Astrocyte (in vitro differentiated cells and primary cell): ENCODE results near the gene WNT5B. TPM values are rescaled to one million over a fixed set of nuclear protein-coding genes. Genes with fewer than 3 reads are reported as not detected.
A peak's percentile ranks its signal among the peaks of the same experiment; 100 is the strongest.

Experiments used
- DNase-seq: peaks from one replicate; pipeline ENCODE4 v3.0.0-alpha.2; 2010; ENCODE audit warnings: low read depth
- FAIRE-seq: peaks from 2 replicates; lab custom pipeline; 2011; peaks lifted over from hg19 to GRCh38; lab: Jason Lieb, UNC
- H2AFZ ChIP-seq: 2 replicates; pipeline ENCODE4 v1.6.0; 2012; ENCODE audit warnings: low read depth, low read length, inconsistent platforms
- H3K27ac ChIP-seq: 2 replicates; pipeline ENCODE4 v1.5.1; 2011; ENCODE audit warnings: low read depth, low read length, inconsistent platforms
- H3K27me3 ChIP-seq: 2 replicates; pipeline ENCODE4 v1.6.0; 2011; ENCODE audit warnings: low read length, inconsistent platforms; ENCODE audit not compliant: insufficient read depth
- H3K36me3 ChIP-seq: 2 replicates; pipeline ENCODE4 v1.5.1; 2011; ENCODE audit warnings: low read length, inconsistent platforms; ENCODE audit not compliant: insufficient read depth
- H3K4me1 ChIP-seq: 2 replicates; pipeline ENCODE4 v1.5.1; 2011; ENCODE audit warnings: low read length, inconsistent platforms; ENCODE audit not compliant: insufficient read depth
- H3K4me2 ChIP-seq: 2 replicates; pipeline ENCODE4 v1.6.0; 2012; ENCODE audit warnings: low read length, inconsistent platforms
- H3K4me3 ChIP-seq: 2 replicates; pipeline ENCODE4 v1.5.1; 2011; ENCODE audit warnings: low read depth, mild to moderate bottlenecking, low read length, inconsistent platforms; ENCODE audit not compliant: insufficient read depth
- H3K79me2 ChIP-seq: 2 replicates; pipeline ENCODE4 v1.6.0; 2012; ENCODE audit warnings: mild to moderate bottlenecking, low read length, inconsistent platforms; ENCODE audit not compliant: insufficient read depth
- H3K9ac ChIP-seq: 2 replicates; pipeline ENCODE4 v1.6.0; 2012; ENCODE audit warnings: mild to moderate bottlenecking, low read length, inconsistent platforms
- H3K9me3 ChIP-seq: 2 replicates; pipeline ENCODE4 v1.5.1; 2012; ENCODE audit warnings: low read depth, mild to moderate bottlenecking, low read length, inconsistent platforms; ENCODE audit not compliant: insufficient read depth
- H4K20me1 ChIP-seq: 2 replicates; pipeline ENCODE4 v1.6.0; 2012; ENCODE audit warnings: low read length, inconsistent platforms; ENCODE audit not compliant: insufficient read depth
- H3K27ac Mint-ChIP-seq: one replicate; pipeline ENCODE4 v1.8.0; 2021; ENCODE audit warnings: mild to moderate bottlenecking, mixed read lengths; ENCODE audit not compliant: unreplicated experiment
- H3K27me3 Mint-ChIP-seq: one replicate; pipeline ENCODE4 v1.8.0; 2021; ENCODE audit warnings: low read depth, mixed read lengths; ENCODE audit not compliant: unreplicated experiment
- H3K36me3 Mint-ChIP-seq: one replicate; pipeline ENCODE4 v1.8.0; 2021; ENCODE audit warnings: low read depth, mixed read lengths; ENCODE audit not compliant: unreplicated experiment
- H3K4me1 Mint-ChIP-seq: one replicate; pipeline ENCODE4 v1.8.0; 2021; ENCODE audit warnings: low read depth, mixed read lengths; ENCODE audit not compliant: unreplicated experiment
- H3K4me3 Mint-ChIP-seq: one replicate; pipeline ENCODE4 v1.8.0; 2021; ENCODE audit warnings: mild to moderate bottlenecking, moderate library complexity, mixed read lengths; ENCODE audit not compliant: unreplicated experiment
- H3K9me3 Mint-ChIP-seq: one replicate; pipeline ENCODE4 v1.8.0; 2021; ENCODE audit warnings: mild to moderate bottlenecking, mixed read lengths; ENCODE audit not compliant: unreplicated experiment
- CTCF ChIP-seq: IDR thresholded peaks from 2 replicates; pipeline ENCODE4 v1.5.1; 2011; ENCODE audit warnings: low read depth, mild to moderate bottlenecking, inconsistent platforms, low read length, moderate library complexity; ENCODE audit not compliant: insufficient read depth
- EZH2 ChIP-seq: IDR thresholded peaks from 2 replicates; pipeline ENCODE4 v1.6.1; 2012; ENCODE audit warnings: mild to moderate bottlenecking, low read length, inconsistent platforms; ENCODE audit not compliant: insufficient read depth
- total RNA-seq: library from RNA; stranded (reverse); gene quantifications from 2 replicates; pipeline ENCODE4 v1.2.1, GENCODE V29; 2021

The WNT5B gene
- total RNA-seq, 1 donor from 2014 or later, result 110 TPM

- H3K4me2 ChIP-seq, result no peak overlapping the region
- Mint-ChIP-seq H3K9me3 (no peaks in the 10 kb centered on the region), H3K27ac (no peak overlapping the region), H3K36me3 (peaks cover 12% of the 10 kb centered on the region), H3K4me1 (no peaks in the 10 kb centered on the region), H3K4me3 (no peak overlapping the region), H3K27me3 (peaks cover 2% of the 10 kb centered on the region)
- no peak overlapping the region for H2AFZ ChIP-seq
- no peak overlapping the region for H3K27ac ChIP-seq
- no peak overlapping the region for H3K4me3 ChIP-seq
- no peaks in the 10 kb centered on the region for H3K27me3 ChIP-seq
- no peaks in the 10 kb centered on the region for H3K9me3 ChIP-seq
- no peaks in the 10 kb centered on the region for H3K4me1 ChIP-seq
- no peak overlapping the region for H3K9ac ChIP-seq
- peaks cover 3% of the 10 kb centered on the region for H4K20me1 ChIP-seq
- no peak for TF ChIP-seq CTCF
- no peak for TF ChIP-seq EZH2
- H3K36me3 ChIP-seq, result peaks cover 4% of the 10 kb centered on the region
- DNase-seq (no peak), FAIRE-seq (no peak)
- H3K79me2 ChIP-seq, result no peaks in the 10 kb centered on the region
Measured at GRCh38 chr12:1656902-1657301, 27.9 kb downstream of the WNT5B start.

GRCh38 chr12:1657688-1658087, 28.7 kb downstream of the WNT5B start:
- Histone ChIP-seq H3K27ac (no peak overlapping the region), H3K79me2 (no peaks in the 10 kb centered on the region), H4K20me1 (peaks cover 3% of the 10 kb centered on the region), H3K4me2 (no peak overlapping the region), H3K9me3 (no peaks in the 10 kb centered on the region), H3K36me3 (peaks cover 4% of the 10 kb centered on the region), H2AFZ (no peak overlapping the region), H3K4me3 (no peak overlapping the region), H3K4me1 (no peaks in the 10 kb centered on the region), H3K9ac (no peak overlapping the region), H3K27me3 (no peaks in the 10 kb centered on the region)
- TF ChIP-seq EZH2 (no peak), CTCF (no peak)
- no peak for DNase-seq
- no peak overlapping the region for H3K4me3 Mint-ChIP-seq
- peaks cover 11% of the 10 kb centered on the region for H3K36me3 Mint-ChIP-seq
- H3K27me3 Mint-ChIP-seq, result peaks cover 1% of the 10 kb centered on the region
- FAIRE-seq, result no peak
- H3K9me3 Mint-ChIP-seq, result no peaks in the 10 kb centered on the region
- H3K27ac Mint-ChIP-seq, result no peak overlapping the region
- H3K4me1 Mint-ChIP-seq, result no peaks in the 10 kb centered on the region

- no peaks in the 10 kb centered on the region for H3K4me1 ChIP-seq
- no peak overlapping the region for H3K4me3 ChIP-seq
- H4K20me1 ChIP-seq, result no peaks in the 10 kb centered on the region
- H3K4me2 ChIP-seq, result no peak overlapping the region
- DNase-seq (no peak), FAIRE-seq (no peak)
- no peaks in the 10 kb centered on the region for H3K27me3 ChIP-seq
- H3K36me3 ChIP-seq, result no peaks in the 10 kb centered on the region
- H2AFZ ChIP-seq, result no peak overlapping the region
- Mint-ChIP-seq H3K36me3 (peaks cover 4% of the 10 kb centered on the region), H3K4me3 (peak overlapping the region; percentile 45), H3K9me3 (peaks cover 5% of the 10 kb centered on the region), H3K27ac (peak overlapping the region; percentile 75), H3K27me3 (peaks cover 5% of the 10 kb centered on the region), H3K4me1 (no peaks in the 10 kb centered on the region)
- no peak overlapping the region for H3K27ac ChIP-seq
- H3K9ac ChIP-seq, result no peak overlapping the region
- TF ChIP-seq EZH2, result no peak
- TF ChIP-seq CTCF, result no peak
- no peaks in the 10 kb centered on the region for H3K79me2 ChIP-seq
- no peaks in the 10 kb centered on the region for H3K9me3 ChIP-seq
Measured at GRCh38 chr12:1660304-1661187, 31.5 kb downstream of the WNT5B start.
